HG03469 (cell line): ENCODE results near the gene GABRP.

ENCODE experiments used
- ATAC-seq: cut with Tn5 transposase; IDR thresholded peaks from one replicate; pipeline ENCODE4 v1.9.1; 2021; ENCODE audit warnings: mild to moderate bottlenecking, moderate library complexity, moderate number of reproducible peaks; ENCODE audit not compliant: unreplicated experiment

Gene GABRP

DNA sequence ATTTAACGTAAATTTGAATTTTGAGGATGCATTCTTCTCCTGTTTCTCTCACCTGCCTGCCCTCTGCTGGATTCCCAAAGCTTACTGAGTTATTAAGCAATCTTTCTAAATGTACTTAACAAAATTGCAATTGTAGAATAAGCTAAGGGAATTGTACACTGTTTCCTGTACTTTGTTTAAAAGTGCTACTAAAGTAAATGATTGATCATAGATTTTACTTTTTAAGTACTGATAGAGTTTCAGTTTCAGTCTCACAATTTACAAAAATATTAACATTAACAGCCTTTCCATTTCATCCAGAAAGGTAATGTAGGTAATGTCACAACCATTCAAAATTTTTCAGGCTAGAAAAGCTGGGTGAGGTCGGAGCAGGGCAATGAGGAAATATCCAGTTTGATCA lies 73.5 kb downstream of the GABRP start:
- ATAC-seq, result no peak

DNA sequence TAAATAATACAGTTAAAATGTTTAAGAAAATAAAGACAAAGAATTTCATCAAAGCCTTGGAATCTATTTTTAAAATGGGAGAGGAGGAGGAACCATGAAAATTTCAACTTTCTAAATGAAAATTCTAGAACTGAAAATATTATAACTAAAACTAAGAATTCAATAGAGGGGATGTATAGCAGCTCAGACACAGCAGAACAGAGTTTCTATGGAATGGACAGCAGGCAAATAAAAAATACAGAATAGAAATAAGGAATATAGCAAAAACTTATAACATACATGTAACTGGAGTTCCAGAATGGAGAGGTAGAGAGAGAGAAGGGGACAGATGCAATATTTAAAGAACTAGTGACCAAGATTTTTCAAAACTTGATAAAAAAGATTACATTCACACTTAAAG lies 76.9 kb downstream of the GABRP start:
- ATAC-seq, result no peak

DNA sequence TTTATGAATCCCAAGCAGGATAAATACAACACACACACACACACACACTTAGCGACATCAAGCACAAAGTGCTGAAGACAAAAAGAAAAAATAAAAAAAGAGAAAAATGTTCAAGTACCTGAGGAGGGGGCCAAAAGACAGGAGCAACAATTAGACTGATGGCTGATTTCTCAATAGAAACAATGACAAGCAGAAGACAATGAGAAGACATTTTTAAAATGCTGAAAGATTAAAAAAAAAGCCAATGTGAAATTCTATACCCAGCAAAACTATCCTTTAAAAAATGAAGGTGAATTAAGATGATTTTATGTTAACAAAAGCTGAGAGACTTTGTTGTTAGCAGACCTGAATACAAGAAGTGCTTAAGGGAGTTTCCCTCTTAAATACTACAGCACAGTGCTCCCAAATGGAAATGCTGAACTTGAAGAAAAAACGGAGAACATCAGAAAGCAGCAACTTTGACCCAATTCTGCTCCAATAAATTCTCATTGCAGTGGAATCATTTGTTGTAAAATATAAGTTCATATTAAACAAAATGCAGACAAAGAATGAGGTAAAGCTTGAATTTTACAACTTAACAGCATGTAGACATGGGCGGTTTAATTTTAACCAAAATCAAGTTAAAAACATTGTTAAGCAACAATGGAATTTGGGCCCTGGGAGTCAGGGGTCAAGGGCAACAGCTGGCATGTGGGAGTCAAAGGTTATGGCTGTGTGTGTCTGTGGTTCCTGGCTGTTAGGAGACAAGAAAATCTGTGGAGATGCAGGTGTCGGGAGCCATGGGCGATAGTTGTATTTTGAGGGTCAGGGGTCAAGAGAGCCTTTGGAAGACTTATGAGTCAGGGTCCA lies 77.5 kb downstream of the GABRP start:
- ATAC-seq, result no peak

DNA sequence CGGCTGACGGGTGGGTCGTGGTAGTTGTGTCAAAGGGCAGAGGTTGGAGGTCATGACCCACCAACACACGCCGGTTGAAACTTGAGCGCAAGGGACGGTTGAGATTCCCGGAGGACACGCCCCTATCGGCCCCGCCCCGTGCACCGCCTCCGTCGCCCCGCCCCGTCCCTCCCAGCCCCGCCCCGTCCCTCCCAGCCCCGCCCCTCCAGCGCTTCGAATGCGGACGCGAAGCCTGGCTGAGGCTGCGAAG lies 78.1 kb downstream of the GABRP start:
- ATAC-seq, result no peak

DNA sequence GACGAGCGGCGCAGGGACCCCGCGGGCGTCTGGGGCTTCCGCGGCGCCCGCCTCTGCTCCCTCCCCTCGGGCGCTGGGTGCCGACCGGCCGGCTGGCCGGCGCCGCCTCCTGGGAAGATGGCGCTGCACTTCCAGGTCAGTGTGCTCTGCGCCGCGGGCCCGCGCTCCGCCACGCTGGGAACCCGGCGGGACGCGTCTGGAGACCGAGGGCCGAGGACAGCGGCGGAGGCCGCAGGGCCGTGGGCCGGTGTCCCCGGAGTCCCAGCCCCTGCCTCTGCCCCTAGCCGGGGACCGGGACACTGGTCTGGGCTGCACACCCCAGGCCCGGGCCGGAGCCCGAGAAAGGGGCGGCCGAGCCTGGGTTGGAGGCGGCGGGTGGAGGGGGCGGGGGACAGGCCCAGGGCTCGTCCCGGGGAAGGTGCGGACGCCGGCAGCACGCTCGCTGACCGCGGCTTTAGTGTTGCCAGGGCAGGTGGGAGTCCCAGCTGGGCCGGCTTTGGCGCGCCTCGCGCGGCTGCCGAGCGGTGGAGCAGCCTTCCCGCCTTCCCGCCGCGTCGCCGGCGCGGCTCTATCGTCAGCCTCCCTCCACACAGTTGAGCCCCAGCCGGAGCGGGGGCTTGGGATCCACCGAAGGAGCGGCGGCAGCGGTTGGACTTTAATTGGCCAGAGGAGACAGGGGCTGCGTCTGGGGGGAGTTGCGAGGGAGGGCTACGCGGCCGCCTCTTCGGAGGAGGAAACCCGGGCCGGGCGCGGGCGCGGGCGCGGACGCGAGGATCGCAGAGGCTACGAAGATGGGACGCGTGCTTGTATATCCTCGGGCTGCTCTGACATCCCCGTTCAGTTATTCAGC lies 78.6 kb downstream of the GABRP start, which contains the start of gene RANBP17:
Gene RANBP17, plus strand, starts transcription at position 102 of the 850 bp plus-strand sequence.
- no peak for ATAC-seq

DNA sequence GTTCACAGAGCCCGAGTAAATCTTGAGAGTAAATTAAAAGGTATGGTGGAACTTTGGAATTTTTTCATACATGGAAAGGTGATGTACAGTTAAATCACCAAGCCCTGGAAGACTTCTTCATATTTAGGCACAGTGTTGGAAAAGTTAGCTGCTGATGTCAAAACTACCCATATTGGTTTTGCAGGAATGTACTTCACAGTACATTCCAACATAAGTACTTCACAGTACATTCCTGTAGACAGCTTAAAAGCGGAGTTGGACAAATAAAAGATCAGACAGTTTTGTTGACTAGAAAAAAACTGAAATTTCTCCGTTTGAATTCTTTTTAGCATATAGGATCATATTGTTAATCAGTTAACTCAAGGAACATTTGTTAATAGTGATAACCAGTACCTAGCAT lies 80.1 kb downstream of the GABRP start:
- no peak for ATAC-seq
